Hematopoietic multipotent progenitor cell treated with erythropoietin and hydrocortisone succinate and interleukin-3 and kit ligand, for 15 days (in vitro differentiated cells): ENCODE results near the gene THOC5.

Source experiments
- DNase-seq: peaks from one replicate; pipeline ENCODE4 v3.0.0-alpha.2; 2015; ENCODE audit warnings: low spot score

Gene THOC5

GRCh38 chr22:29473001-29473400 lies 80.6 kb downstream of the THOC5 start:
- no peak for DNase-seq

GRCh38 chr22:29470159-29470855 lies 83.2 kb downstream of the THOC5 start:
- peak; percentile 62 for DNase-seq

GRCh38 chr22:29469755-29470154 lies 83.8 kb downstream of the THOC5 start:
- no peak for DNase-seq

- DNase-seq, result no peak
Observed at GRCh38 chr22:29464581-29464980, 89.0 kb downstream of the THOC5 start.

- DNase-seq, result no peak
Observed at GRCh38 chr22:29463629-29464028, 89.9 kb downstream of the THOC5 start.

- no peak for DNase-seq
Observed at GRCh38 chr22:29461263-29461662, 92.3 kb downstream of the THOC5 start.

- no peak for DNase-seq
Observed at GRCh38 chr22:29459773-29460172, 93.8 kb downstream of the THOC5 start.

GRCh38 chr22:29458551-29458950 lies 95.0 kb downstream of the THOC5 start:
- DNase-seq, result no peak

GRCh38 chr22:29457730-29458129 lies 95.8 kb downstream of the THOC5 start:
- peak; percentile 17 for DNase-seq

- DNase-seq, result no peak
Observed at GRCh38 chr22:29456211-29456671, 97.3 kb downstream of the THOC5 start.
